Measurements from ENCODE around the gene TTLL11.

- TF ChIP-seq POLR2A (IDR thresholded peaks at IDR 0.05) = no peak
- TF ChIP-seq CTCF (IDR thresholded peaks at IDR 0.05) = no peak
These were observed 275.6 kb downstream of the TTLL11 start for GRCh38 chr9:121817476-121817875.
